CD4-positive, alpha-beta T cell treated with Interferon gamma for 1 hour (primary cell): ENCODE results near the gene STK17B.

ENCODE experiments used
- DNase-seq: peaks from one replicate; pipeline ENCODE4 v3.0.0-alpha.2; 2020

Gene STK17B

DNA sequence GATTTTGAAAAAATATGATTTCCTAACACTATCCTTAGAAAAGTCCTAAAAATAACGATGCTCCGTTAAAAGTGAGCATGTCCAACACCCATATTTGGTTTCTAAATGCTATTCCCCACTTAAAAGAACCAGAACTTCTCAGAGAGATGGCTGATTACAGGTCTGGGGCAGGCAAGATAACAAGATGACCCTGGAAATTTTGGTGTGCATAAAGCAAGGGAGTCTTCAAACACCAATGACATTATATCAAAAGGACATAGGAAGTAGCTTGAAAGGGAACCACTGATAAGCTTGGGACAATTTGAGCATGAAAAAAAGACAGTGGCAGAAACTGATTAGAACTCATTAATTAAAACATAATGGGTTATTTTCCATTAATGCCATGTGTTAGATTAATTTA lies 17.9 kb downstream of the STK17B start:
- no peak for DNase-seq

DNA sequence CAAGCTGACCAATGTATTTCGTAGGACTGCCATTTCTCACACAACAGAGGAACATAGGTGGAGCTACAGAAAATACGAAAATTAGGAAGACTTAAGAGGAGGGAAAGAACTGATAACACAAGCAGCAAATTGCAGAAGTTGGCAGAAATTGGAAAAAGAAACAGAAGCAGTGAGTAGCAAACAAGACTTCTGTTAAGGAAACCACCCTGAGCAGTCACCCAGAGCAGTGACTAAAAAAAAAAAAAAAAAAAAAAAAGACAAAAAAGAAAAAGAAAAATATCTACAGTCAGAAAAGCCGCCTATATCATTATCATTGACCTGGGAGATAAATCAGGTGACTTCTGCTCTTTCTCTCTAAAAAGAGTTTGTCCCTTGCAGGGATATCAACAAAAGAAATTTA lies 21.4 kb downstream of the STK17B start:
- DNase-seq = no peak

DNA sequence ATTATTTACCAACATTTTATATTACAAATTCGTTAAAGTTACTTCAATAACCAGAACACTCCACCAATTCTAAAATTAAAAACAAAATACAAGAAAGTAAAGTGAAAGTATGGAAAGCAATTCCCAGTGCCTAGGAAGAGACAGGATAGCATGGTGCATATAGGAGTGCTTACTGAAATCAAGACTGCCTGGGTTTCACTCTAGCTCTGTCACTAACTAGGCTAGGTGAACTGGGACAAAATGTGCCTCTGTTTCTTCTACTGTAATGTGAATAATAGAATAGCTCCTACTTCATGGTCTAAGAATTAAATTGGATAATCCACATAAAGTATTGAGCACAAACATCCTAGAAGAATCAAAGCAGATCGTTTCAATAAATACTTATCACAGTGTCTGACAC lies 22.6 kb downstream of the STK17B start:
- DNase-seq = no peak

DNA sequence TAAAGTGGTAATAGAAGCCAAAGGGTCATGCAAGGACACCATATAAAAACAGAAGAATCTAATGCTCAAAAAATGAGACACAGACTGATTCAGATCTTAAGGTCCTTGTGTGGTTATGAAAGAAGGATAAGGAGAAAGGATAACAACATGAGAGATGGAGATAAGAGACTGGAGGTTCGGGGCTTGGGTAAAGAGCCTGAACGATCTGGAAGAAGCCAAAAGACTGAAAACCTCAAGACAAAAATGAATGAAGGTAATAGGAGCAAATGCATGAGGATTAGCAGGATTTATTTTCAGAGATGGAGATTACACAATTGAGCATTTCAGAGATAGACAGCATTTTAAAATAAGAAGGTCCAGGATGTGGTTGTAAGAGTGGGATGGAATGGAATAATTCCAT lies 26.1 kb downstream of the STK17B start:
- DNase-seq = no peak

DNA sequence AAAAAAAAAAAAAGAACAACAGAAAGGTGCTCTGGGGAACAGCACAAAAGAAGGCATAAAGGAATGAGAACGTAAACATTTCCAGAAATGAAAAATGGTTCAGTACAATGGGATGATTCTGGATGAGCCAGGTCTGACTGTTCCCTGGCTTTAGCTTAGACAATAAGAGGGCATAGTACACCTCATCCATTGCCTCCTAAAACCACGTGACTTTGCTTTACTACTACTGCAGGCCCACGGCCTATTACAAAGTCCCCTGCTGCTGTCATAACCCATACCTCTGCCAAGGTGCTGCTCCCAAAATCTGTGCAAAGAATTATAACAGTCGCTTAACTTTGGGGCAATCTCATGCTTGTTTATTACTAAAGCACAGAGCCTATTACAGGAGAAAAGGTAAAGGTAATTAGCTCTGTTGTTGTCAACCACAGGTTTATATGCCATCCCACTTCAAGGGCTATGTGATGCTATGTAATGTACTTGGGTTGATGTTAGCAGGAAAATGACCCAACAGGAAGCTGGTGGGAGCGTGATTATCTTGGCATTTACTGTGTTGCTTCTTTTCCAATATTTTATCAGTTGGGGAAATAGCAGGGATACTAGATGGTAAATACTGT lies 26.8 kb downstream of the STK17B start:
- DNase-seq = no peak

DNA sequence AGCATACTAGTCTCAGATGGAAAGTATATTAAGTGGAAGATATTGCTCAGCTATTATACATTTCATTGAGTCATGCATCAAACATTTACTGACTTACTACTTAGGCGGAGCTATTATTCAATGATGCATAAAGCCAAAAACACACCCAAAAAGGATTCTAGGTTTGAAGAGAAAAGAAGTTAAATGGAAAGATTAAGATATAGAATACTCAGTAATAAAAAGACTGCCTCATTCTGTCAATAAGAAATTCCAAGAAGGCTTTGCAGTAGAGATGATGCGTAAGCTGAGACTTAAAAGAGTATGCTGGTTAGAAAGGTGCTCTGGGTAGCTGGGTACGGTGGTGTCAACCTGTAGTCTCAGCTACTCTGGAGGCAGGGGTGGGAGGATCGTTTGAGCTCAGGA lies 27.6 kb downstream of the STK17B start:
- DNase-seq = no peak

DNA sequence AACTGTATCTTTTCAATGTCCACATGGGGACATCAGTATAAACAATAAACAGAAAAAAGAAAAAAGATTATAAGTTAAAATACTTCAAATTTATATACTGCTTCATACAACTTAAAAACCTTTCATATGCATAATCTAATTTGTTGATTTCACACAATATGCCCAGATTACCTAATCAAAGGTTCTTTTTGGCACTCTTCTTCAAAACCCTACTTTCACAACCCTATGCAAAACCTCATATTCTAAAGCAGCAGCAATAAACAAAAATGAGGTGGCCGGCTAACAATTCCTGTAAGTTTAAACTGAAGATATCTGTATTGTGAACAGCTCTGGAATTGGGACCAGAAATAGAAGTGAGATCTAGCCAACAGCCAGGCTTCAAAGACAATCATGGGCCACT lies 28.6 kb downstream of the STK17B start:
- no peak for DNase-seq

DNA sequence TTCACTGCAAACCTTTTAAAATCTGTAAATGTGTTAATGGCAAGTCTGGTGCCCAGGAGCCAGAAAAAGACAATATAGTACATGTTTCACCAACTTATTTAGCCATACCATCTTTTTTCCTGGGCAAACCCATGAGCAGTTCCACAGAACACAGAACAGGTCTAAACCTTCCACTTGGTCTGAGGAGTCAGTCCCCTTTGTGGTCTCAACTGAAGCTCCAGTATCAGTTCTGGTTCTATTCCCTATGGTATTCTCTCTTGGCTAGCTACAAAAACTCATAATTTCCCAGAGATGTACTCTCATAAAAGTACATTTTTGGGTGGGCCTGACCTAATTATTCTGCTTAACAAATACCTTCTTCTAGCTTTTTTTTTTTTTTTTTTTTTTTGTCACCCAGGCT lies 31.2 kb downstream of the STK17B start:
- no peak for DNase-seq

DNA sequence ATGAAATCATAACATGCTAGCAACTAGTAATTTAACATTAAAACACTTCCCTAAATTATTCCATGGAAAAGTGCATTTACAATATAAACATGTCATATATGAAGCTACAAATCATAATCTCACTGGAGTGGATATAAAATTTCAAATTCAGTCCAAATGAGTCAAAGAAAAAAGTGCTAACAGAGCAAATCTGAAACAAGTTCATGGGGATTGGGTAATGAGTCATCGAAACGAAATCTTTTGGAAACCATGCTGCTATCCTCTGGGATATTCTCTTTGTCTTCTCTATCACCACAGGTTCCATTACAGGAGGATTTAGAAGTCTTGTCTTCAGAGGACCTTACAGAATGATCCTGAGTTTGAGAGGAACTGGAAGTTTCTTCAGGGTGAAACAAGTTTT lies 34.1 kb downstream of the STK17B start:
- no peak for DNase-seq

DNA sequence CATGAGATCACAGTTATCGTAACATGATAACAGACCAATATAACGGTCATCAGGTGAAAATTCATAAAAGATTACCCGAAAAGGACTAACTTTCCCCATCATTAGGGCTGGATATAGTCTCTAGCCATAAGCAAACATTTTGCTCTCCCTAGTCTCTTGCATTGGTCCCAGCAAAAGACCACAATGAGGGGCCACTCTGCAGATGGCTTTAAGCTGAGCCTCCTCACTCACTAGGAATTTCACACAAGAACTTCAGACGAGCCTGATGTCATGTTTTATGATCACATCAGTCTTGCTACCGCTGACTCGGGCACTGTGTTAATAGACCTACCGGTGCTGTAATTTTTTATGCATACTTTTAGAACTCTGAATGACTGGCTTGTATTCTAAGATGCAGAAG lies 35.2 kb downstream of the STK17B start:
- no peak for DNase-seq

DNA sequence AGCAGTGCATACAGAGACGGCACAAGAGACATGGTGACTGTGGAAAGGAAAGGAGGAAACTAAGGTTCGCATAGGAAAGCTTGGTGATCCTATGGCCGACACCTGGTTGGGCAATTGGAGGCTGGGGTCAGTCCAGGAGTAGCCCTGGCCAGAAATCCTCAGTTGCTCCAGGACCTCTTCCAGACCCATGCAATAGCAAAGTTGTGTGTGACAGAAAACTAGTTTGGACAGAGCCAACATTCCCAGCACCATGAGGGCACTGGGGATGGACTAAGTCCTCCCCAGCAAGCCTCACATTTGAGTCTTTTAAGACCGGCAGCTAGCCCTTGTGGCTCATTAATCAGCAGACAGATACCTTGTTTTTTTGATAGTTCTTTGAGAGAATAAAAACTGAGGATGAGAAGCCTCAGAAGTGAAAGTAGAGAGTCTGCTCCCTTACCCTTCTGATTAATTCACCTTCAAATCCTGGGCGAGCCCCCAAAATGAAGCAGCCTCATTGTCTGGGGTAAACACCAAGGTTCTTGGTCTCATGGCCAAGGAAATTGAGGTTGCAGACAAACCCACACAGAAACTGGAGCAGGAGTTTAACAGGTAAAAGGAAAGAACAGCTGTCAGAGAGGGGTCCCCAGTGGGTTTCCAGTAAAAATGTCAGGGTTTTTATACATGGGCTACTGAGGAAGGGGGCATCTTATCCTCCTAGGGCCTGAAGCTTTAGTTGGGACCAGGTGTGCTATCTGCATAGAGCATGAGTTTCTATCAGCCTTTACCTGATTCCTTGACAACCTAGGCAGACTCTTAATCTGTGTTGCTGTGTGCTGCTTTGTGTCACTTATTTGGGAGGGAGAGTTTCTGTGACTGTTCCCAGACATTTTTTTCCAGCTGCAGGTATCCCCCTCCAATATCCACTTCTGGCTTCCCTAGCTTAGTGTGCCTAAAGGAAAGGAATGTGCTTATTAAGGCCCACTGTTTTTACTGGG lies 39.1 kb downstream of the STK17B start:
- DNase-seq = peak; percentile 25

DNA sequence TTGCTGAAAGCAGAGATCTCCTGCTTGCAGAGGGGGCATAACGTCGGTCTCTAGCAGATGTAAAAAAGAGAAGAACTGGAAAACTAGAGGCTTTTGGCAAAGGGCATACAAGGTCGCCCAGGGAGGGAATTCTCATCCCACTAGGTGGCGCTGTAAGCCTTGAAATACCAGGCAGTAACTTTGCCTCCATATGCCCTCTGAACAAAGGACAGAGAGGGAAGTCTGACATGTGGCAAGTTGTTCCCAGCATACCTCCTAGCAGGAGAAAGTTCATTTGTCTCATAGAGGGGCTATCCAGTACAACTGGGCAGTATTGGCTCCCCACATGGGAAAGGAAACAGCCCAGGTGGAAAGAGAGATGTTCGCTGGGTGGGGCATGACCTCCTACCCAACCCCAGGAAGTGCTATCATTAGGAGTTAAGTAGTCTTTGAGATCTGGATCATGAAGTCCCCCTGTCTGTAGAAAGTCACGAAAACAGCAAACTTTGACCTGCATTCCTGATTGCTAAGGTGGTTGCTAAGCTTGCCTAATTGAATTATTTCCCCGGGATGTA lies 39.9 kb downstream of the STK17B start:
- DNase-seq = peak; percentile 62

DNA sequence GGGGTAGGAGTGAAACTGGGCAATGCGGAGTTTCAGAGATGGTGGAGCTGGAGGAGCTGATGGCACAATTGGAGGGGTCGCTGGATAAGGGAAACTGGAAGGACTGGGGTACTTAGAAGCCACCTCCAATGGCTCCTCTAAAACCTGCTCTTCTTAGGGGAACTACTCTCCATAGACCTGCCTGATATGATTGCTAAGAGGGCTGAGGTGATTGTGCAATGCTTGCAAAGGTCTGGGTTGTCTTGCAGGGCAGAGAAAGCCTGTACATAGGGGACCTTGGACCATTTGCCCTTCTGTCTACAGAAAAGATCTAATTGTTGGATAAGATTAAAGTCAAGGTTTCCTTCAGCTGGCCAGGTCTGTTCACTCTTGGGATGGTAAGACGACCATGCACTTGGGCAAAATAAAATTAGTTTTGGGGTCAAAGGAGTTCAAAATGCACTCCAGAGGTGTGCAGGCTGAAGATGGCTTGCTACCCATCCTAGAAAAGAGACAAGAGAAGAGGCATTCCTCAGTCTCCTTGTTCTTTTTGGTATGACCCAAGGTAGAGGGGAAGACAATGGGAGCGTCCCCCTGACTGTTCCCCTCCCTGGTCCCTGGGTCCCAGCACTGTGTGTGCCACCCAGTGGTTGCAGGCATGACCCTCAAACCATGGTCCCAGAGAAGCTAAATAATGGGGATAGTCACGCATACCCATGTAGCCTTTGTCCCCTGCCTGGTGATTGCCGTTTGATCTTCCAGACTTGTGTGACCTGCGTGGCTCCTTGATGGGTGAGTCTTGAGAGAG lies 41.1 kb downstream of the STK17B start:
- DNase-seq = no peak

DNA sequence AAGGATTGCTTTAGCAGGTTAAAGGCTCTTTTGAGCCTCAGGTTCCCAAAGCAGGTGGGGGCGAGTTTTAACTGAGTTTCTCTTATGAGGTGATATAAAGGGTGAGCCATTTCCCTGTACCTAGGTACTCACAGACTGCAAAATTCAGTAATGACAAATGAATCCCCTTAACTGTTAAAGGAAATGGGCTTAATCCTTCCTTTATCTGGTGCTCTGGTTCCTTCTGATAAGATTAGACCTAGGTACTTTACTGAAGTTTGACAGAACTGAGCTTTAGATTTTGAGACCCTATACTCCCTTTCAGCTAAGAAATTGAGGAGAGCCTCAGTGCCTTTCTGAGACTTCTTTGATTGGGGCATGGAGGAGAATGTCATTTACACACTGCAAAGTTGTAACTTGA lies 42.6 kb downstream of the STK17B start:
- DNase-seq = no peak

DNA sequence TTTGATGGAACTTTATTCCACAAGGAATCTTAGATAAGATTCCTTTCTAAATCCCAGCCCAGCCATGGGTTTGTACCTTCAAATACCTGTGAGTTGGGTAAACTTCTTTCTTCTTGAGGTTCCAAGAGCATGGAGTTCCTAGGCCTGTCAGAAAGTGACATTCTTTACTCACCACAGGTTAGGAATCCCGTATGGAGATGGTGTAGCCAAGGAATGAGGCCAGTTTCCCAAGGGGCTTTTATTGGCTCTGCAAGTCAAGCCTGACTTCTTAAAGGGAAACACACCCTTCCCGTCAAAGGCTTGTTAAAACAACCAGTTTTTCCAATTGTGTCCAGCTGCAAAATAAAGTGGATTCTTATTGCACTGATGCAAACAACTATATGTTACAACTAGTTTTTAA lies 45.8 kb downstream of the STK17B start:
- DNase-seq = no peak

DNA sequence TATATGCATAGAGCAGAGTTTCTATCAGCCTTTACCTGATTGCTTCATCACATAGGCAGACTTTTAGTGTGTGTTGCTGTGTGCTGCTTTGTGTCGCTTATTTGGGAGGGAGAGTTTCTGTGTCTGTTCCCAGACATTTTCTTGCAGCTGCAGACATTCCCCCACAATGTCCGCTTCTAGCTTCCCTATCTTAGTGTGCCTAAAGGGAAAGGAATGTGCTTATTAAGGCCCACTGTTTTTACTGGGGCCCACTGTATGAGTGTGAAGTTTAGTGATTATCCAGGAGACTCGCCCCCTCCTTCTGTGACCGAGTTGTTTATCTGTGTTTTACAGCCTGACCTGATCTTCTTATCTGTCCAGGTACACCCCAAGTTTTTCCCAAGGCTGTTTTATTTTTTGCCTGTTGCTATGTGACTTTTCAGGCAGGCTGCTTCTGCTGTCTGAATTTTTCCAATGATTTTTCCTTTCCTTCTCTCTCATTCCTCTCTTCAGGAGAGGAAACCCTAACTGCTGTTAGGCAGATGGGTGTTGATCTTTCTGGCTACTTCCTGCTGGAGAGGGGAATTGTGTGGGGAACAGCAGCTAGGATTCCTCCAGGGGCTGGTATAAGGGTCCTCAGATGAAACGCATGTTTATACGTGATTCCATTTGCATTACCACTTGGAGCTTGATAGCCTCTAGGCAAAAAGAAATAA lies 47.6 kb downstream of the STK17B start:
- DNase-seq = no peak

DNA sequence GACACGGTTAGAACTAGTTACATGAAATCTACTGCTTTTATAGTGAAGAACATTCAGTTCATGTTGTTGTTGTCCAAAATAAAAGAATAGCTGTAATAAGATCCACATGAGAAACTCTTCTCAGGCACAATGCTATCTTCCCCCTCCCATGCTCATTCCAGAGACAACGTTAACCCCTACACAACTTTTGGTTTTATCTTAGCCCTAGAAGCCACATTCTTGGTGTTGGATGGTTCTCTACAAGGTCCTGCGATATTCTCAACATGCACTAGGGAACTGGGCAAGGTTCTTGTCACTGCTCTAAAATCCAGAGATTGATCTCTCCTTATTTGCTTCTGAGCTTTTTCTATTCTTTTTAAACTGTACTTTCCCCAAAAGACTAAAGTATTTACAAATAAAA lies 51.5 kb downstream of the STK17B start:
- DNase-seq = no peak

DNA sequence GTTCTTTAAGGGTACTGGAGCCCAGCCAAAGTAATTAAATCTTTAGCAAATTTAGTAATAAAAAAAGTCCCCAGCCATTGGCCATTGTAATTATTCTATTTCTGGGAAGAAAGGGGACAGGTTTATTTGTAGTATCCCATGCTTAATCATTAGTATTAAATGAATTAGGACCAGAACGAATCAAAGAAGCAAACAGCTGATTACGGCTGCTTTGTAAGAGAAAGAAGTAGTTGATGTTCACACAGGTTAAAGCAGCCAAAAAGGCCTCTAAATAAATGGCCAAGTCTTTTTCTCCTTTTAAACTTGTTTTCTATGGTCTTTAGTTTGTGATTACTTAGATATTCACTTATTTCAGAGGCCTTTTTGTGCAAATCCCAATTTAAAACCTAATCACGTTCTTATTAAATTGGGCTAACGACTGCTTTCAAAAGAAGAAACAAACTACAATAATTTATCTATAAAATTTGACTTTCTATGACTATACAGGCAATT lies 54.1 kb downstream of the STK17B start:
- DNase-seq = no peak

DNA sequence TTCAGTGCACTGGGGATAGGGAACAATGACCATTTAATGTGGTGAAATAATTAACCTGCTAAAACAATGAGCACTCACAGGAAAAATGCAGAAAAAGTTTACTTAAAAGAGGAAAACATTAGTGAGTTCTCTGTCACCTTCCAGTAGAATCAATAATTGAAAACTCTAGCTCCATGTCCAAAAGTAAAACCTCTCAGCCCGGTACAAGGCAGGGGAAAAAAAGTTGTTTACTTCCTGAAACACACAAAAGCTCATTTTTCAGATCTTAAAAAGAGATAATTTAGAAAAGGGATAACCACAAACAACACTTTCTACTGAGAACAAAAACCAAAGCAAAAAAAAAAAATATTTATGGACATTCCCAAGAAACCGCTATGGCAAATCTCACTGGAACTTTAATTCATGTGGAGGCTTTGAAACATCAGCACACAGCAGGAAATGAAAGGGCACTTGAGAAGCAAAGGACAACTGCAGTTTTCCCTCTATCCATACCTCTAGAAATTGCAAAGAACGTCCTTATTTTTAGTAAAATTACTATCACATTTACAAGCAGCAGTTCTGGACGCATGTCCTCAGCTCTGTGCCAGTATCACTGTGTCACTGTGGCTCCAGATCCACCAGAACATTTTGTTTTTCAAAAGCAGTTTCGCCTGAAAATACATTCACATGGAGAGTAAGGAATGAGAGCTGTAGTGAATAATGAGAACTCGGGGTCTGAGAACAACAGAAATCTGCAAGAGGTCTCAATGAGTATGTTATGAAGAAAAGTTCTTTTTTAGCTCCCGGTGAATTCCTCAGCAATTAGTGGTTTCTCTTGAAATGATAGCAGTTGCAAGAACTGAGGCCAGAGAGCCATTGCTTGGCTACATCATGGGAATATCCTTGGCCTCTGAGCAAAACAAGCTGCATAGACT lies 58.1 kb downstream of the STK17B start:
- no peak for DNase-seq

DNA sequence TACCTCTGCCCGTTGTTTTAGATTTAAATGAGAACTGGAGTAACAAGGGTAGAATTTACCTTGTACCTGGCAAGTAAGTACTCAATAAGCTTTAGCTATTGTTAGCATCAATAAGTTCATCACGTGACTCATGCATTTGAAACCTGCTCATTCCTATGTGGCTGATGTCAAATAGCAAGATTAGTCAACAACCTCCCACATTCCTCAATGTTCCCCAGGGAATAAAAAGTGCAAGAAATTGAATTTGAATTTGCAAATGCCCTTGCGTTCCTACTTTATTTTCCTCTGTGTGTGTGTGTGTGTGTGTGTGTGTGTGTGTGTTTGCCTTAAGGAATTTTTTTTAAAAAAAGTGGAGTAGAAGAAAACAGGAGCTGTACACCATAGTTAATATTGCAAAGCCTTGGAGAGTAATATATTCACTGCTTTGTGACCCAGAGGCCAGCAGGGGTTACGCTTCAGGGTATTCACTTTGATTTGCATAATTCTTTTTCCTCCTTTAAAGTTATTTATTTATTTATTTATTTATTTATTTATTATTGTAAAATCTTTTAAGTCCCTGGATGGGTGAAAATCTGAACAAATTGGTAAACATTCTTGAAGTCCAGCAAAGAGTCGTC lies 58.9 kb downstream of the STK17B start:
- no peak for DNase-seq

DNA sequence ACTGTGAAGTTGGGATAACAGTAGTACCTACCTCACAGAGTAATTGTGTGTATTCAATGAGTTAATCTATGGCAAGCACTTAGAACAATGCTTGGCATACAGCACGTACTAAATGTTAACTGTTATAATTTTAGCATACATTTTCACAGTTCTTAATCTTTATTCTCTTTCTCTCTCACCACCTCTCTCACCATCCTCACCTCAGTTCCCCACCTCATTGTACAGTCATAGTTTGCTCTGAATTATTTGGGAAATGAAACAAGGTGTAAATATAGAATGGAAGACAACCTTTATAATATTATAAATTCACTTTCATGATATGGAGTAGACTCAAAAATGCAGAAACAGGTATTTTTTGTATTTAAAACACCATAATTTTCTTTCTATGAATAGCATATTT lies 62.8 kb downstream of the STK17B start:
- DNase-seq = no peak
